HG03135 (cell line): Measurements from ENCODE around the gene UNC93A.
"Not testable (repeated sequence)": the region's sequence is repeated elsewhere in the genome, so short reads cannot be mapped to it uniquely, and the experiment has no call there.

ENCODE experiments used
- ATAC-seq: cut with Tn5 transposase; IDR thresholded peaks from one replicate; pipeline ENCODE4 v1.9.1; 2021; ENCODE audit warnings: mild to moderate bottlenecking, moderate library complexity; ENCODE audit not compliant: unreplicated experiment

The UNC93A gene

GRCh38 chr6:167337675-167338449 lies 46.7 kb downstream of the UNC93A start:
- no peak for ATAC-seq

- ATAC-seq = no peak
Observed at GRCh38 chr6:167338541-167339117, 47.5 kb downstream of the UNC93A start.

DNA sequence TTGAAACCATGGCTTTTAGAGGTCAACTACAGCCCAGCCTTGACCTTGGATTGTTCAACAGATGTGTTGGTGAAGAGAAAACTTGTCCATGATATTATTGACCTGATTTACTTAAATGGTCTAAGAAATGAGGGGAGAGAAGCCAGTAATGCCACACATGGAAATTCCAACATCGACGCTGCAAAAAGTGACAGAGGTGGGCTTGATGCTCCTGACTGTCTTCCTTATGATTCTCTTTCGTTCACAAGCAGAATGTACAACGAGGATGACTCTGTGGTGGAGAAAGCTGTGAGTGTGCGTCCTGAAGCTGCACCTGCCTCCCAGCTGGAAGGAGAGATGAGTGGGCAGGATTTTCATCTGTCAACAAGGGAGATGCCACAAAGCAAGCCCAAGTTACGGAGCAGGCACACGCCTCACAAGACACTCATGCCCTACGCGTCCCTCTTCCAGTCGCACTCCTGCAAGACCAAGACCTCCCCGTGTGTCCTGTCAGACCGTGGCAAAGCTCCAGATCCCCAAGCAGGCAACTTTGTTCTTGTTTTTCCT lies 50.0 kb downstream of the UNC93A start:
- ATAC-seq = no peak

- no peak for ATAC-seq
Observed at GRCh38 chr6:167341665-167342655, 50.8 kb downstream of the UNC93A start.

DNA sequence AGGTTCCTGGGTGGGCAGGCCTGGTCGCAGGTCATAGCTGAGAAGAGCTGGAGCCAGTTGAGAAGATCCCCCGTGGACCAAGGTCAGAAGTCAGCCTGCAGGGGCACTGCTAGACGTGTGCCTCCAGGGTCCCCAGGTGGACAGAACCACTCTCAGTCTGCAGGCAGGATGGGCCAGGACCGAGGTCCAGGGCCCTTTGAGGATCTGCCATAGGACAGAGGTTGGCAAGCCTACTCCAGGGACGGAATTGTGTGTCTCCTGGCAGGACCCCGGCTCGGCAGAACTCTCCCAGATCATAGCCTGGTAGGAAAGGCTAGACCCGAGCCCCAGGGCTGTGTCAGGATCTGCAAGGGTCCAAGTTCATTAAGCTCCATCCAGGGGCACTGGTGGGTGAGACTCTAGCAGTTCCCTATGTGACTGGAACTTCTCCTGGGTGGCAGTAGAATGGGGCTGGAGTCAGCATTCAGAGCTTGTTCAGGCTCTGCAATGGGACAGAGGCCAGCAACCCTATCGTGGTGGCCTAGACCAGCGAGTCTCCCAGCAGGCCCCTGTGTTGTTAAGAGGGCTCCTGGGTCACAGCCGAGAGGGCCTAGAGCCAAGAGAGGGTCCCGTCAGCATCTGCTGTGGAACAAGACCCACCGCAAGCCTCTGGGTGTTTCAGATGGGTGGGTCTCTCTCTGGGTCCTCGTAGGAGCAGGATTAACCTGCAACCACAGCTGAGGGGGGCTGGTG lies 51.9 kb downstream of the UNC93A start:
- ATAC-seq = no peak

DNA sequence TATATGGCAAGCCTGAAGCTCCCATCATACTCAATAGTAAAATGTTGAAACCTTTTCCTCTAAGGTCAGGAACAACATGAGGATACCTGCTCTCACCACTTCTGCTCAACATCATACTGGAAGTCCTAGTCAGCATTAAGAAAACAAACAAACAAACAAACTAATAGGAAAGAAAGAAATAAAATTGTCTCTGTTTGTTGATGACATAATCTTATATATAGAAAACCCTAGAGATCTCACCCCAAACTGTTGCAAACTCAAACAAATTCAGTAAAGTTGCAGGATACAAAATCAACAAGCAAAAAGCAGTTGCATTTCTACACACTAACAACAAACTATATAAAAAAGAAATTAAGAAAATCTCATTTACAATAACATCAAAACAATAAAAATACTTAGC lies 54.2 kb downstream of the UNC93A start:
- no peak for ATAC-seq

GRCh38 chr6:167345960-167346359 lies 54.8 kb downstream of the UNC93A start:
- ATAC-seq = no peak

GRCh38 chr6:167347226-167347625 lies 56.1 kb downstream of the UNC93A start:
- no peak for ATAC-seq

- no peak for ATAC-seq
Observed at GRCh38 chr6:167349631-167350274, 58.6 kb downstream of the UNC93A start.

DNA sequence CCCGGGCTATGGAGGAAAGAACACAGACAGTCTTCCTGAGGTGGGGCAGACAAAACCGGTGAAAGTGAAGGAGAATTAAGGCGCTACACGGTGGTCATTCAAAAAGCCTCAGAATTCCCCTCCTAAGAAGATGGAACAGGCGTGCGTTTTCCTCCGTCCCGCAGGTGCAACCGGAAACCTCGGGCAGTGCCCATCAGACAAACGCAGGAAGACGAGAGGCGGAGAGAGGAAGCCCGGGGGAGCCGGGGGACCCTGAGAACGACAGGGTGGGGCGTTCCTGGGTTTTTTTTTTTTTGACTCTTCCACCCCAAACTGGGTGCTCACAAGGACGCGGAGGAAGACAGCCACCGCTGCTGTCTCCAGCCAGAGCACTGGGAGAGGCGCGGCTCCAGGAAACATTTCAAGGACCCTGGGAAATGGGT lies 59.2 kb downstream of the UNC93A start:
- no peak for ATAC-seq

DNA sequence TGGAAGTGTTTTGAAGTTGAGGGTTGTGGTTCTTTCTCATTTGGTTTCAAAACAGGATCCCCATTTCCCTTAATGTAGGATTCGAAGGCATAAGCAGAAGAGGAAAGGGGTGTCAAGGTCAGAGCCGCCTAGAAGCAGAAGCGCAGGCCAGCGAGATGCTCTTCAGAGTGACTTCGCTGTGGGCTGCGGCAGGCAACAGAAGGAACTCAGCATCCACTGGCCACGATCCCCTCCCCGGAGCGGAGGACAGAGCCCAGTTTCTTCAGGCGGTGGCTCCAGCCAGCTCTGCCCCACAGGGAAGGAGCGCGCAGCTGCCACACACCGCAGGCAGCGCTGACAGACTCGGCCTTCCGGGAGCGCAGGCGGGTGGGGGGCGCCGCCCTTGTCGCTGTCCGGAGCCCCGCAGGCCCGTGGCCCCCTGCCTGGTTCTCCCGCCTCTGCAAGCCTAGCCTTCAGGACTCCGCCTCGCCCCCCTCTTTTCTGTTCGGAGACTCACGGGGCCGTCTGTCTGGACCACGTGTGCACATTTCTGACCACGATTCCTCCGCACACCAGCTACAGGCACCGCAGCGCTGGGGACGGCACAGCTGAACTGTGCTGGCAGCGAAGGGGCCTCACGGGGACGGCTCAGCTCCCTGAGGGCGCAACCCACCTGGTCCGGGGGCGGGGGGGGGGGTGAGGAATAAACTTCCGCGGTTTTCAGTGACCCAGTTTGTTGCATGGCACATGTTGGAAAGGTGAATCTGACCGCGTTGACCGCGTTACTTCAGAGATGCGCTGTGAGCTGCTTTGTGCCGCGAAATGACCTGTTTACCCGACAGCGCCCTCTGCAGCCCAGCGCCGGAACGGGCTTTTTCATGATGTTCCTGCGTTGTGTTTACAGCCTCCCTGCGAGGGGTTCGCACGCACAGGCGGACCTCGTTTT lies 59.9 kb downstream of the UNC93A start:
- ATAC-seq = peak; percentile 82

GRCh38 chr6:167351656-167352345 lies 60.7 kb downstream of the UNC93A start:
- no peak for ATAC-seq

DNA sequence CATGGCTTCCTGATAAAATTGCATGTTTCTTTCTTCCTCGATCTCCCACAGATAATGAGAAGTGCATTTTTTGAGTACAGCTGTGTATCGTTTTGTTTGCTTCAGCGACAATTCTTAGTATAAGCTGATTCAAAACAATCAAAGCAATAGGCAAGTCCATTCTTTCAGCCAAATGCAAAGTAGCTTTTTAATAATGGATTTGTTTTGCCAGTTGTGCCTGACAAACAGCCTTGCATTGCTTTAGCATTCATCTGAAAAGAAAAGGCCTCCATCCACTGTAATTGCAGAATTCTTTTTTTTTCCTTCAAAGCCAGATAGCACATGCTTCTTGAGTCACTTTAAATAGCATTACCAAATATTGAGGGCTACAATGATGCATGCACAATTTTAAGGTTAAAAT lies 65.8 kb downstream of the UNC93A start:
- no peak for ATAC-seq

DNA sequence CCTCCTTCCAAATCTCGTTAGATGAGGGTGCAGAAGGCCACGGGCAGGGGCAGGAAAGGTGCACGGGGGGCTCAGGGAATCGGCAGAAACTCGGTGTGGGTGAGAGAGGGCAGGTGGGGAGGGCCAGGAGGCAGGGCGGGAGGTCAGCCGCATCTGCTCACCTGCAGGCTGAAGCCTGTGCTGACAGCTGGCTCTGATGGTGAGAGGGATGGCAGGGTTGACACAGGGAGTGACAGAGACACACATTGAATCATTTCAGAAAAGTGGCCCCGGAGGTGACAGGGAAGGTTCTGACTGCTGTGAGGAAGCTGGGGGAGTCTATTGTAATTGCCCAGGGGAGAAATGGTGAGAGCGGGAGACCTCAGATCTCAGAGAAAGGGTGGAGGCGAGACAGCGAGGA lies 67.3 kb downstream of the UNC93A start:
- ATAC-seq = not testable (repeated sequence)

DNA sequence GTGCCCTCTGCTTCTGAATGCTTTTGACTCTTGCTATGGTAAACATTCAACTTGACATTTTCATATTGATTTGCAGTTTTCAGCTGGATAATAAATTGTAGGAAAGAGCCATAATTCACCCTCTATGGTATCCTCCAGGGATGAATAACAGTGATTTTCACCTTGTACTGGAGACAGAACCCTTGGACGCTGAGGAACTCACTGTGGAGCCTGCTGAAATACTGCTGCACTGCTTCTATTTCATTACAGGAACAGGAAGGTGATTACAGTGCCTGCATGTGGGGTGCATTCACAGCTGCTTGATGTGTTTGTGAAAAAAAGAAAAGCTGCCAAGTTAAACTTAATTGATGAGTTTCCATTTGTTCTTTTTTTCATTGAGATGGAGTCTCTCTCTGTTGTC lies 70.1 kb downstream of the UNC93A start:
- not testable (repeated sequence) for ATAC-seq
